ENCODE measurements around the gene GAS1. TPM values are rescaled to one million over a fixed set of nuclear protein-coding genes. Genes with fewer than 3 reads are reported as not detected.

Gene GAS1
- total RNA-seq, 6 experiments from 2014 or later = 0.93 to 3.7 (median 2.4) TPM

- TF ChIP-seq CTCF (IDR thresholded peaks at IDR 0.05) = no peak
- TF ChIP-seq POLR2A (IDR thresholded peaks at IDR 0.05) = no peak
- no peak for ATAC-seq
- DNase-seq = no peak
Observed at GRCh38 chr9:86980802-86981201, 33.5 kb upstream of the GAS1 start.

GRCh38 chr9:86979657-86980056 is 32.4 kb upstream of the GAS1 start:
- no peak overlapping the region for H3K27ac ChIP-seq
- 88% methylated on average over 1 of the region's 1 CpG for WGBS (ENCODE audit: insufficient coverage, low coverage, low lambda C conversion rate, missing lambda C conversion rate)
- intact Hi-C loops (cut with DNase I) = no loop called here

More at GRCh38 chr9:86980802-86981201, 33.5 kb upstream of the GAS1 start:
- intact Hi-C loops (cut with DNase I) = no loop called here
- WGBS (ENCODE audit: insufficient coverage, low coverage, low lambda C conversion rate, missing lambda C conversion rate) = 57% methylated on average over 3 of the region's 3 CpGs
- H3K9me3 ChIP-seq = no peaks in the 10 kb centered on the region
- H3K4me1 ChIP-seq = no peaks in the 10 kb centered on the region
- H3K27me3 ChIP-seq = no peaks in the 10 kb centered on the region
- no peaks in the 10 kb centered on the region for H3K36me3 ChIP-seq
- H3K27ac ChIP-seq = no peak overlapping the region
- no peak overlapping the region for H3K4me3 ChIP-seq

GRCh38 chr9:86978922-86979474 is 31.7 kb upstream of the GAS1 start:
- WGBS (ENCODE audit: insufficient coverage, low coverage, low lambda C conversion rate, missing lambda C conversion rate) = 67% methylated on average over 6 of the region's 6 CpGs
- Histone ChIP-seq H3K4me3 (no peak overlapping the region), H3K9me3 (no peaks in the 10 kb centered on the region), H3K4me1 (no peaks in the 10 kb centered on the region), H3K27me3 (no peaks in the 10 kb centered on the region), H3K36me3 (no peaks in the 10 kb centered on the region), H3K27ac (no peak overlapping the region)
- DNase-seq = no peak
- intact Hi-C loops (cut with DNase I) = no loop called here
- no peak for TF ChIP-seq POLR2A (IDR thresholded peaks at IDR 0.05)
- TF ChIP-seq CTCF (IDR thresholded peaks at IDR 0.05) = no peak
- ATAC-seq = no peak

More at GRCh38 chr9:86979657-86980056, 32.4 kb upstream of the GAS1 start:
- DNase-seq (no peak), ATAC-seq (no peak)
- Histone ChIP-seq H3K27me3 (no peaks in the 10 kb centered on the region), H3K4me1 (no peaks in the 10 kb centered on the region), H3K36me3 (no peaks in the 10 kb centered on the region), H3K9me3 (no peaks in the 10 kb centered on the region), H3K4me3 (no peak overlapping the region)
- TF ChIP-seq POLR2A (IDR thresholded peaks at IDR 0.05) (no peak), CTCF (IDR thresholded peaks at IDR 0.05) (no peak)

- Histone ChIP-seq H3K27ac (no peak overlapping the region), H3K4me3 (no peak overlapping the region), H3K36me3 (no peaks in the 10 kb centered on the region), H3K27me3 (no peaks in the 10 kb centered on the region), H3K4me1 (no peaks in the 10 kb centered on the region), H3K9me3 (no peaks in the 10 kb centered on the region)
- no peak for ATAC-seq
- TF ChIP-seq CTCF (IDR thresholded peaks at IDR 0.05) = no peak
- no peak for DNase-seq
- intact Hi-C loops (cut with DNase I) = no loop called here
- 89% methylated on average over 2 of the region's 2 CpGs for WGBS (ENCODE audit: insufficient coverage, low coverage, low lambda C conversion rate, missing lambda C conversion rate)
Observed at GRCh38 chr9:86978413-86978812, 31.1 kb upstream of the GAS1 start.

Data from right lobe of liver (tissue), 6 donors.